ENCODE results near the gene SPAST. TPM values are rescaled to one million over a fixed set of nuclear protein-coding genes. Genes with fewer than 3 reads are reported as not detected.

The SPAST gene
- total RNA-seq, 1 donor from 2014 or later = 20.8 TPM

GRCh38 chr2:32119161-32119560, 55.8 kb downstream of the SPAST start:
- no peak overlapping the region for H3K27ac Mint-ChIP-seq
- ChIA-PET CTCF (no interaction called here), POLR2A (interaction anchor here (0.6 kb wide), 2 partner anchors 51 to 111 kb away, joined by 4 read pairs; no protein-coding TSS in a partner anchor)
- H3K27me3 Mint-ChIP-seq = no peaks in the 10 kb centered on the region
- intact Hi-C loops (cut with micrococcal nuclease) = no loop called here
- no peaks in the 10 kb centered on the region for H3K4me1 Mint-ChIP-seq
- no peak for TF ChIP-seq CTCF (IDR thresholded peaks at IDR 0.05)
- ATAC-seq (ENCODE audit: low read depth) = no peak
- no peak overlapping the region for H3K4me3 Mint-ChIP-seq
- H3K9me3 Mint-ChIP-seq = no peaks in the 10 kb centered on the region
- peaks cover 53% of the 10 kb centered on the region for H3K36me3 Mint-ChIP-seq (ENCODE audit: low read depth)
- DNase-seq = no peak

- TF ChIP-seq CTCF (IDR thresholded peaks at IDR 0.05) = no peak
- no peak overlapping the region for H3K27ac Mint-ChIP-seq
- H3K27me3 Mint-ChIP-seq = no peaks in the 10 kb centered on the region
- H3K9me3 Mint-ChIP-seq = no peaks in the 10 kb centered on the region
- ATAC-seq (ENCODE audit: low read depth) (no peak), DNase-seq (no peak)
- H3K4me1 Mint-ChIP-seq = no peaks in the 10 kb centered on the region
- intact Hi-C loops (cut with micrococcal nuclease) = no loop called here
- CTCF ChIA-PET = no interaction called here
- no peak overlapping the region for H3K4me3 Mint-ChIP-seq
- peaks cover 65% of the 10 kb centered on the region for H3K36me3 Mint-ChIP-seq (ENCODE audit: low read depth)
- POLR2A ChIA-PET = no interaction called here
These were observed 61.3 kb downstream of the SPAST start for GRCh38 chr2:32124660-32125059.

GRCh38 chr2:32128636-32129035, 65.3 kb downstream of the SPAST start:
- intact Hi-C loops (cut with micrococcal nuclease) = no loop called here
- Mint-ChIP-seq H3K27me3 (no peaks in the 10 kb centered on the region), H3K9me3 (no peaks in the 10 kb centered on the region), H3K4me1 (peaks cover 2% of the 10 kb centered on the region), H3K36me3 (ENCODE audit: low read depth) (peaks cover 70% of the 10 kb centered on the region), H3K4me3 (no peak overlapping the region), H3K27ac (no peak overlapping the region)
- ChIA-PET POLR2A (no interaction called here), CTCF (no interaction called here)
- ATAC-seq (ENCODE audit: low read depth) (no peak), DNase-seq (no peak)
- no peak for TF ChIP-seq CTCF (IDR thresholded peaks at IDR 0.05)

- DNase-seq (no peak), ATAC-seq (ENCODE audit: low read depth) (no peak)
- H3K4me3 Mint-ChIP-seq = no peak overlapping the region
- peaks cover 2% of the 10 kb centered on the region for H3K4me1 Mint-ChIP-seq
- POLR2A ChIA-PET = no interaction called here
- H3K27me3 Mint-ChIP-seq = no peaks in the 10 kb centered on the region
- no peak overlapping the region for H3K27ac Mint-ChIP-seq
- intact Hi-C loops (cut with micrococcal nuclease) = no loop called here
- no peaks in the 10 kb centered on the region for H3K9me3 Mint-ChIP-seq
- CTCF ChIA-PET = no interaction called here
- peaks cover 66% of the 10 kb centered on the region for H3K36me3 Mint-ChIP-seq (ENCODE audit: low read depth)
- TF ChIP-seq CTCF (IDR thresholded peaks at IDR 0.05) = no peak
These were observed 65.7 kb downstream of the SPAST start for GRCh38 chr2:32129086-32129485.

GRCh38 chr2:32135409-32135808, 72.1 kb downstream of the SPAST start:
- ChIA-PET CTCF (interaction anchor here (1.2 kb wide), 1 partner anchor 71 kb away, joined by 3 read pairs; no protein-coding TSS in a partner anchor), POLR2A (no interaction called here)
- H3K27ac Mint-ChIP-seq = no peak overlapping the region
- ATAC-seq (ENCODE audit: low read depth) (peak; percentile 31), DNase-seq (no peak)
- no peaks in the 10 kb centered on the region for H3K9me3 Mint-ChIP-seq
- H3K36me3 Mint-ChIP-seq (ENCODE audit: low read depth) = peaks cover 63% of the 10 kb centered on the region
- H3K4me1 Mint-ChIP-seq = peaks cover 2% of the 10 kb centered on the region
- no peaks in the 10 kb centered on the region for H3K27me3 Mint-ChIP-seq
- no peak for TF ChIP-seq CTCF (IDR thresholded peaks at IDR 0.05)
- no peak overlapping the region for H3K4me3 Mint-ChIP-seq
- intact Hi-C loops (cut with micrococcal nuclease) = loop anchor here (2.0 to 10.0 kb wide), 4 partner anchors 71 to 721 kb away; partner anchors contain the start of genes MEMO1, SPAST and XDH
